Fibroblast of skin of scalp (primary cell): Measurements from ENCODE around the gene ITGA5.

Source experiments
- DNase-seq: peaks from one replicate; pipeline ENCODE4 v3.0.0-alpha.2; 2013

The ITGA5 gene

DNA sequence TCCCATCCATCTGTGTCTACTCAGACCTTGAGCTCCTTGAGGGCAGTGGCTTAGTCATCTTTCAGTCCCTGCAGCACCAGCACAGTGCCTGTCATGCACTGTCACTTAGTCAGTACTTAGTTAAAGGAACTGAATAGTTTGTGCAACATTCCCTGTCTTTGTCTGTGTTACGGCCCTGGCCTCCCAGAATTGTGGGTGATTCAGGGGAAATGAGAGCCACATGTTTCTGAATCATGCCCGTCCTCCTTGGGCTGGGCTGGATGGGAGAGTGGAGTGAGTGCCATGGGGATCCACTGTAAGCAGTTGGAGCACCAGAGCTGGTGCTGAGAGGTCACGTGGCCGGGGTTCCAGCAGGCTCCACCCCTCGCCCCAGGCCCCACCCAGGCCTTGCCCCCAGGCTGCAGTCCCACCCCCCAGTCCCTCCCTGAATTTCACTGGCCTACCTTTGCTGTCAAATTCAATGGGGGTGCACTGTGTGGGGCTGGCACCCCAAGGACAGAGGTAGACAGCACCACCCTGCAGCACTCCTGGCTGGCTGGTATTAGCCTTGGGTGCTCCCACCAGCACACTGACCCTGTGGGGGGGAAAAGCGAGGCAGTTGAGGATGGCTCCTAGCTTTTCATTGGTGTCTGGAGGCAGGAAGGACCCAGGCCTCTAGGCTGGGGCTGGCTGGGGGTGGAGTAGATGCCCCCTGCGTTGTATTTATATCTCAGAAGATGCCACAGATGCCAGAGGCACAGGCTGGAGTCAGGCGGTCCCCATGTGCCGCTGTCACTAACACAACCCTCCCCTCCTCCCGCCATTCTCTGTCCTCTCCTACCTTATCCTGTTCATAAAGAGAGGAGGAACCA lies 7.5 kb downstream of the ITGA5 start:
- peak; percentile 98 for DNase-seq

DNA sequence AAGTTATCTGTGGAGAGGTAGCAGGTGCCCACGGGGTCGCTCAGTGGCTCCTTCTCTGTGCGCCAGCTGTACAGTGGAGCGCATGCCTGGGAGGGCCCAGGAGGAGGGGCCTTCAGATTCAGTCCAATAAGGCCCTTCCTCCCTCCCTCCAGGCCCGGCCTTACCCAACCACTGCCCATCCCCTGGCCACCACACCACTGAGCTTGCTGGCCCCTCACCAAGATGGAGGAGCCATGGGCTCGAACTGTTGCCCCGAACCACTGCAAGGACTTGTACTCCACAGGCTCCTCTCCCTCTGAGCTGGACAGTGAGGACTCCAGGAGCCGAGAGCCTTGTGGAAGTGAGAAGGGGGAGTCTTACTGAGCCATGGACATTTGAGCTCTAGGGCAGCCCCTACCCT lies 9.8 kb downstream of the ITGA5 start:
- no peak for DNase-seq

DNA sequence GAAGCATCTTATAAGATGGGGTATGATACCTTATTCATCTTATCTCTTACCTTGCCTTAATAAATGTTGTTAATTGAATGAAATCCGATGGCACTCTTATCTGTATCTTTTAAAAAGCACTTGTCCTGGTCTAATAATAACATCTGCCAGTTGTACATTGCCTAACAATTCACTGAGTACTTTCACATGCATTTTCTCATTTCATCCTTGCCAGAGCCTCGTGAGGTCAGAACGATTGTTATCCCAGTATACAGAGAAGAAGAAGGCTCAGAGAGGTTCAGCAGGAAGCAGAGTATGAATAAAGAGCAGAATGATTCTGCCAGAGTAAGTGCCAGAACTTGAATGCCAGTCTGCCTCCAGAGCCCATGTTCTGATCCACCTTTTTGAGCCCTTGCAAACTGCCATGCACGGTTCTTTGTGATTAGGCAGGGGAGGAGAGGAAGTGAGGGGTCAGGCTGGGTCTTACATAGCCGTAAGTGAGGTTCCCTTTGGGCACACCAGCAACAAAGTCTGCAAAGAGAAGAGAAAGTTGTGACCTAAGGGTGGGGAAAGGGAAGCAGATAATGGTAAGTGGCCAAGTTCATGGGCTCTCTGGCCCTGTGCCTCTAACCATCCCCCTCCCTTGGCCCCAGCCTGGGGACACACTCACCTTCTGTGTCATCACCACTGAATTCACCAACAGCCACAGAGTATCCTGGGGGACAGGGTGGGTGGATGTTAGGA lies 11.7 kb downstream of the ITGA5 start:
- DNase-seq, result no peak

DNA sequence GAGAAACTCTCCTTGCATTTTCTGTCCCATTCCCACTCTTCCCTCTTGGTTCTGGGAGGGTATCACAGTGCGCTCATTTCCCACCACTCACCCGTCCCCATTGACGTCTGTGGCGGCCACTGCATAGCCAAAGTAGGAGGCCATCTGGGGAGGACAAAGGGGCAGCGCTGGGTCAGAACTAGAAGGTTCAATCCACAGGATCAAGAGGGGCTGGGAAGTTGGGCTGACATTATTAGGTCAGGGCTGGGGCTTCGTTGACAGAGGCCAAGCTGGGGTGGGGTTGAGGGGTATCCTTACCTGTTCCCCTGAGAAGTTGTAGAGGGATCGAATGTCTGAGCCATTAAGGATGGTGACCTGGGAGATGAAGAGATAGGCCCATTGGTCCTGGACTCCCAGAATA lies 13.5 kb downstream of the ITGA5 start:
- no peak for DNase-seq

DNA sequence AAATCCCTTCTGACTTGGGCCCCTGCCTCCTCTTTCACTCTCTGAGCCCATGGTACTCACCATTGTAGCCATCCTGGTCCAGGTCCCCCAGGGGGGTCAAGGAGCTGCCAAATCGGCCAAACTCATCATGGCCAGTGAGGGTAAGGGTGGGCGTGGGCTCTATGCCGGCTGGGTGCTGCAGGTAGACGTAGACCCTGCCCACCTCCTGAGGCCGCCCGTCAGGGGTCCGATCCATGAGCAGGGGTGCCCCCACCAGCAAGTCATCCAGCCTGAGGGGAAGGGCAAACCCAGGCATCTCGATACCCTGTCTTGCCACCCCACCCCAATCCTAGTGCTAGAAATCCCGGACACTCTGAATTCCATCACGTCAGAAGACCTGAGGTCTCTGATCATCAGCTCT lies 14.0 kb downstream of the ITGA5 start:
- DNase-seq, result no peak

DNA sequence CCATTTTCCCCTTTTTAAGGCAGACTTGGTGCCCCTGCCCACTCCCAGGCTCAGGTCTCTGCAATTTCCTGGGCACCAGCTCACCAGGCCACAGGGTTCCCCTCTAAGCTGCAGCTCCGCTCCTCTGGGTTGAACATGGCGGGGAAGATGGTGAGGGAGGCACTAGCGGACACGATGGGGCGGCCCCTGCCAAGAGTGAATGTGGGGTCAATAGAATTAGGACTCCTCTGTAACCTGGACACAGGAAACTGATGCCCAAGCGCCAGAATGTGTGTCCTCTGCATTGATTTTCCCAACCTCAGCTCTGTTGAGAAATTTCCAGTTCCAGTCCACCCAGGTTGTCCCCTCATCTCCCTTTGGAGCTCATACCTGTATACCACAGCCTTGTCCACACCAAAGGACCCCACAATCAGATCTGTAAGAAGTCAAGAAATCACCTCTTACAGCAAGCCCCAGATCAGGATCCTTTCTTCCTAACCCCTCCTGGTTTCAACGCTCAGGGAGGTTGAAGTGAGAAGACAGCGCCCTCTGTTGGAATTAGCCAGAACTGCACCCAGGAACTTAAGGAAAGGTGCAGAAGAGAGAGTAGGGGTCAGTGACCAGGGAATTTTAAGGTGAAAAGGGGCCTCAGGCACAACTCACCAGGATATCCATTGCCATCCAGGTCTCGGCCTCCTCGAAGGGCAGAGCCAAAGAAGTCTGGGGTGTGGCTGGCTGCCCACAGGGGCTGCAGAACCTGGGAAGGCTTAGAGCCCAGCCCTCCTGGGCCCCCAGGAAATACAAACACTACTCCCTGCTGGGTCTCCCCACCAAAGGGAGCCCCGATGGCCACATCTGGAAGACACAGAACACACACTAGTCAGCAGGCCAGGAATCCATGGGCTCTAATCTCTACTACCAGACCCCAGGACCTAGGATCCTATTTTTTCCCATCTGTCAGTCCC lies 14.7 kb downstream of the ITGA5 start:
- peak; percentile 58 for DNase-seq

DNA sequence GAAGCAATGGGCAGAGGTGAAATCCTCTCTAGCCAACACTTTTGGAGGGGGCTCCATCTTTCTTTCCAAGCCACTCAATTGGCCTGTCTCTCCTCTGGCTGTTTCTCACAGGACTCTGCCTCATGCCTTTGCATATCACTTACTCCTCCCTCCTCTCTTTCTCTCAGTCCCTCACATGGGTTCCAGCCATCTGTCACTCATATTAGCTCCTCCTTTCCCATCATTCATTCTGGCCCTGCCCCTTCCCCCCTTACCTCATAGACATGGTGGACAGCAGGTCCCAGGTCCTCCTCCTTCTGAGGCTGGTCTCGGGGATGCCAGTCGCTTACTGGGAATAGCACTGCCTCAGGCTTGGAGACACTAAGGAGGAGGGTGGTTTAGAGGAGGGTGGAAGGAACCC lies 17.9 kb downstream of the ITGA5 start:
- no peak for DNase-seq

DNA sequence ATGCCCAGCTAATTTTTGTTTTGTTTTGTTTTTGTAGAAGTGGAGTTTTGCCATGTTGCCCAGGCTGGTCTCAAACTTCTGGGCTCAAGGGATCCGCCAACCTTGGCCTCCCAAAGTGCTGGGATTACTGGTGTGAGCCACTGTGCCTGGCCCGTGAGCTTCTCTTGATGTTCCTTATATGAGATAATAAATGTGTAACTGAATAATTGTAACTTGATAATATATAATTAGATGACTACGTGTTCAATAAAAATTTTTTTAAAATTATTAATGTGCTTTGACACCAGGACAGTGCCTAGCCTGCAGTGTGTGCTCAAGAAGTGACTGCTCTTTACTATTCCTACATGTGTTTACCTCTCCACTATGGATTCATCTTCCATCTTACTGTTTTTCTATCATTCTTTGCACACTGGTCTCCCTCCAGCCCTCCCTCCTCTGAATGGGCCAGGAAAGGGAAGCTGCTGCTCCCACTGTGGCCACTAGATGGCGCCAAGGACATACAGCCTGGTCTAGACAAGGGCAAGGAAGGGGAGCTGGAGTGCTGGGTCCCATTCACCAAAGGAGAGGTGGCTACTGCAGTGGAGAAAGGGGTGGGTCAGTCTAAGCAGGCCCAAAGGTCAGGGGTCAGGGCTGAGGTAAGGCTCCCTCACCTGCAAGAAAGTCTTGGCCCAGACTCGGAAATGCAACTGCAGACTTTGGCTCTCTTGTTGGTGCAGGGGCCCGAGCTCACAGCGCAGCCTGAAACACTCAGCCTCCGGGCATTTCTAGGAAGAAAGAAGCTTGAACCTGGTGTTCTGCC lies 19.9 kb downstream of the ITGA5 start:
- peak; percentile 85 for DNase-seq

DNA sequence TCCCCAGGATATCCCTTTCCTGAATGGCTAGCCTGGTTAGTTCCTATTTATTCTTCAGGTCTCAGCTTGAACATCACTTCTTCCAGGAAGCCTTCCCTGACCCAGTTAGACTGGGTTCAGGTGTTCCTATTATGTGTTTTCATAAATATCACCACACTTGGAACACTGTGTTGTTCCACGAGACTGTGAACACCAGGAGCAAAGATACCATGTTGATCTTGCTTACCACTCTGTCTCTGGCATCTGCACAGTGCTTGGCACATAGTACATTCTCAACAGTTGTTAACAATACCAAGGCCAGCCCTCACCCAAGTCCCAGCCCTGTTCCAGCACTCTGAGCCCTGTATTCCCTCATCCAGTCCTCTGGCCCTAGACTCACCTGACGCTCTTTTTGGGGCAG lies 20.8 kb downstream of the ITGA5 start:
- DNase-seq, result no peak

DNA sequence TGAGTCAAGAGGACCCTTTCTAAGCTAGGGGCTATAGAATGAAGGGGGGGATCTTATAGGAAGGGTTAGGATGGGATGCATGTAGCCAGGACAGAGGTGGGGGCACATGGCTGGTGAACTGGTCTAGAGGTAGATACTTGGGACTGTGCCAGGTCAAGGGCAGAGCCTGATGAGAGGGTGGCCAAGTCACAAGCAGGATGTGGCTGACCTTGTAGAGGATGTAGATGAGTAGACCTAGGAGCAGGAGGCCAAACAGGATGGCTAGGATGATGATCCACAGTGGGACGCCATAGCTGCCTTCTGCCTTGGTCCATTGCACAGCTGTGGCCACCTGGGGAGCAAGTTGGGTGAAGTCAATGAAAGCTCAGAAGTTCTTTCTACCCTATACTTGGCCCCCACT lies 21.9 kb downstream of the ITGA5 start:
- no peak for DNase-seq

DNA sequence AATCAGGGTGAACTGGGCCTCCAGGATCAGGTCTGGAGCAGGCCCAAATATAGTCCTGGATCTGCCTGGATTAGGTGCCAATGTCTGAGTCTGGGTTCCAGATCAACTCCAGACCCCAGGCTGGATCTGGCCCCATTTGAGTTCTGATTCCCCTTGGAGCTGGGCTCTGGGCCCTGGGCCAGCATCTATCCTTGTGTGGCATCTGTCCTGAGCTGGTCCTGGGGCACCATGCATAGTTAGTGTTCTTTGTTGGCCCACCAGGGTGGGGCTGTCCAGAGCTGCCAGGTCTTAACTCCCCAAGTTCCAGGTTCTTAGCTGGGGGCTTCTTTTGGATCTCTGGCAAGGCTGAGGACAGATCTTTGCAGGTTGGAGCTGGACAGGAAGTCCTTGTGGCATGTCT lies 23.5 kb downstream of the ITGA5 start:
- DNase-seq, result no peak

DNA sequence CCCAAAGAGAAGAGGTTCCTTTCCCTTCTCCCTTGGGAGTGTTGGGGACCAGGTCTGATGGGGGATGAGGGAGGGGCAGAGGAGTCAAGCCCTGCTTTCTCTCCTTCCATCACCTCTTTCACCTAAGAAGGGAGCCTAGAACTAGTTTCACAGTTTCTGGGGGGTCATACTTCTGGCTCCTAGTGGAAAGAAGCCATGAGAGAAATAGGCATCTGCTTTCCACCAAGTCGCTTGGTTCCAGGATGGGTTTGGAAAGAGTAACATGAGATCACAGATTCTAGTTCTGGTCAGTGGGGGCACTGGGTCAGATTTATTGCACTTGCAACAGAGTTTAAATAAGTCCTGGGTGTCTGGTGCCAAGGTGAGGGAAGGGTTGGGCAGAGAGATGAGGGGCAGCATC lies 24.1 kb downstream of the ITGA5 start:
- DNase-seq, result no peak

DNA sequence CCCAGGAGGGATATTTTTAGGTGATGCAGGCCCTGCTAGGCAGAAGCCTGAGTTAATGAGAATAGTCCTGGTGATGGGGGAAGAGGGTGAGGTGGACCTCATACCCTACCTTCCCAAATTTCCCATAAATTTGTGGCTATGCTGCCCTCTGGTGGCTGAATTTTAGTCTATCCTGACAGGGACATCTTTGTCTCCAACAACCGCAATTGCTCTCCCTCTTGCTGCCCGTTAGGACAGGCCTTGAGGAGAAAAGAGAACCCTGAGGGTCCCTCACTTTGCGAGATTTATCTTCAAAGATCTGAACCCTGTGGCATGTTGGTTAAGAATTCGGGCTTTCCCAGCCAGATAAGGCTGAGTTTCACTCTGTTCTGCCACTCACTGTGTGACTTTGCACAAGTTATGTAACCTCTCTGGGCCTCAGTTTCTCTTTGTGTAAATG lies 24.8 kb downstream of the ITGA5 start:
- DNase-seq, result peak; percentile 64

DNA sequence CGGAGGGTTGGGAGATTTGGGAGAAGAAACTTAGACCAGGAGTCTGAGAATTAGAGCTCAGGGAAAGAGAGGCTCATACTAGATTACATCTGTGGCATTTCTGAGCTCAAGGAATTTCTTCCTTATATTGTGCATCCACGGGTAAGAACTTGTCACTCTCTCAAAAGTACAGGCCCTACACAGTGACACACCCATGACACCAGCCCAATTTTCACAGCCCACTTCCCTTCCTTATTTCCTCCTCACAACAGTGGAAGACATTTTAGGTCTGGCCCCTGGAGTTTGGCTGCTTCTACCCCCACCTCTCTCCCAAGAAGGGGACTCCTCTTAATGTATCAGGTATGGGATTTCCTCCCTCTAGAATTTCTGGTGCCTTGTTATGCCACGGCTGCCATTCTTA lies 25.3 kb downstream of the ITGA5 start:
- DNase-seq, result no peak

DNA sequence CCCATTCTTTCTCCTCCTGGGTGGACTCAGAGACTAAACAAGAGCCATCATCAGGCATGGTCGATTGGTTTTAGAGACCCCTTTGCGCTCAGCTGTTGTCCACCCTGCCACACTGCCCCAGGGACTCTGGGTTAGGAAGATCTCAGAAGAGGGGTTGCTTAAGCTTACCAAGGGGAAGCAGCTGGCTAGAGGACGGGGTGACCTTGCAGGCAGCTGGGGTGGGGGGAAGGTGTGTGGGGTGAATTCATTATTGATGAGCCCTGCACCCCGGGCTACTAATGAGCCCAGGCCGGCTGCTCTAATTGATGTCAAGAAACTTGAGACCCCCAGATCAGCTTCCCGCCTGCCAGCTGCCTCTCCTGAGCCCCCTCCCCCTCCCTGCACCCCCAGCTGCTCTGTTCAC lies 25.9 kb downstream of the ITGA5 start:
- no peak for DNase-seq

DNA sequence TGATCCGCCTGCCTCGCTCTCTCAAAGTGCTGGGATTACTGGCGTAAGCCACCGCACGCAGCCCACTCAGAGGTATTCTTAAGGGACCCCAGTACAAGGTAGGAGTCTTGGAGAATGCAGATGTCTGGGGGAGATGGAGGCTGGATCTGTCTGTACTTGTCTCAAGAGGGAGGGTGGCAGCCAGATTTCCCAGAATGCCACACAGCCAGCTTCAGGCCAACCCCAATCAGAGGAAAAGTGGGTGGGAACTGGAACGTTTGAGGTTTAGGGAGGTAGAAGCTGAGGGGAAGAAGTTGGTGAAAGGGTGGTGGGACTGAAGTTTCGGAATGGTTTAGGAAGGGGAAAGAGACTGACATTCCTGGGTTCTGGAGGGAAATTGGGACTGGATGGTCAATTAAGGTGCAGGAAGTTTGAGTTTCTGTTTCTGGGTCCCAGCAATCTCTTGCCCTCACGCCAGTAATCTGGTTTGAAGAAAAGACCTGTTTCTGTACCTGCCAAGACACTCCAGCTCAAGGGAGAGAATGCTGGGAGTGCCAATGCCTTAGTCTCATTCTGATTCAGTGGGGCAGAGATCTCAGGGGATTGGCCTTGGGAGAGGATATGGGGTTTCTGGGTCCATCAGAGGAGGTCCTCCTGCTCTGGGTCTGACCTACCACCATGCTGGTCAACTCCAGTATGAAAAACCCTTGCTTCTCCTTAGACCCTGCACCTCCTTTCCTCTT lies 26.4 kb downstream of the ITGA5 start:
- DNase-seq, result no peak

DNA sequence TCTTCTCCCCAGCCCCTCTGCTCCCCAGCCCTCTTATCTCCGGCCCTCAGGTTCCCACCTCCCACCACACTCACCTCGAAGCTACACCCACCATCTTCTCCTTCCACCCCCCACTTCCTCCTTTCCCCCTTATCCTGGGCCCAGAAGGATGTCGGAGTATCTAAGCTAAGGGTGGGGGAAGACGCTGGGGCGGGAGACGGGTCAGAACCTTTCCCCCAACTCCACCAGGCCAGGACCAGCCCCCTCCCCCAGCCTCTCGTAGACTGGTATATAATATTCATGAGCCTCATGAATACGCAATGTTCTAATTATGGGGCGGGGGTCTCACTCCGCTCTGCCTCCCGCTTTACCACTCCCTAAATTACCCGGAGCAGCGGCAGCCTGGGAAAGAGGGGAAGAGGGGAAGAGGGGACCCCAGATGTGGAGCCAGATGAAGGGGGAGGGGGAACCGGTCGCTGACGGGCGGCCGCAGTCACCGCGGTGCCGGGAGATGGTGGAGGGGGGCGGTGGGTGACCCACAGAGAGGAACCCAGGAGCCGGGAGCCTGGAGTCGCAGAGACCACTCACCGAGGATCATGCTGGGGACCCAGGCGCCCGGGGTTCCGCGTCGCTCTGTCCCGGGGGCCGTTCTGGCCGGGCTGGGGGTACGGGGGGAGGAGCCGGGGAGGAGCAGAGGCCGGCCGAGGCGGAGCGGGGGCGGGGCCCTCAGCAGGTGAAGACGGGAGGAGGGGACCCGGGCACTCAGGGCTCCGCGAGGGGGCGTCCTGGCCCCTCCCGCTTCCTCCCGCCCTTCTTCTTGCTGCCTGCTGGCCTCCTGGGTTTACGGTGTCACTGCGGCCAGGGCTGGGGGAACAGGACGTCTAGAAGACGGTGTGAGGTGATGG lies 28.2 kb downstream of the ITGA5 start:
- DNase-seq, result no peak

DNA sequence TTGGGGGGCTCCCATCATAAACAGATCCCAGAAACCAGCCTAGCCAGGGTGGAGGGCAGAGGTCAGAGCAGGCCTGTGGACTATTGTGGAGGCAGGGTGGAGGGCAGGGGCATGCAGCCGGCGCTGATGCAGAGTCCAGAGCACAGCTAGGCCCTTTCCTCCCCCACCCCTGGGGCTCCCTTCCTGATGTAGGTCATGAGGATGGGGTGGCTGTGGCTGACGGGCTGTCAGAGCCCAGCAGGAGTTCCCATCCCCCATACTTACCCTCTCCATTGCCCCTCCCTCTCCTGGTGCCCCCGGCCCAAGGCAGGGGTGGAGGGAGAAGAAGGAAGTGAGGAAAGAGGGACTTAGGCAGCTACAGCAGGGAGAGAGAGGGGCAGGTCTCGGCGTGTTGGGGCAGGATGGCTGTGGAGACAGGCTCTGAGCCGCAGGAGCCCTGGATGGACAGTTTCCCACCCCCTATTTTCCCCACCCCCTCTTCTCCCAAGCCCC lies 28.8 kb downstream of the ITGA5 start:
- no peak for DNase-seq

DNA sequence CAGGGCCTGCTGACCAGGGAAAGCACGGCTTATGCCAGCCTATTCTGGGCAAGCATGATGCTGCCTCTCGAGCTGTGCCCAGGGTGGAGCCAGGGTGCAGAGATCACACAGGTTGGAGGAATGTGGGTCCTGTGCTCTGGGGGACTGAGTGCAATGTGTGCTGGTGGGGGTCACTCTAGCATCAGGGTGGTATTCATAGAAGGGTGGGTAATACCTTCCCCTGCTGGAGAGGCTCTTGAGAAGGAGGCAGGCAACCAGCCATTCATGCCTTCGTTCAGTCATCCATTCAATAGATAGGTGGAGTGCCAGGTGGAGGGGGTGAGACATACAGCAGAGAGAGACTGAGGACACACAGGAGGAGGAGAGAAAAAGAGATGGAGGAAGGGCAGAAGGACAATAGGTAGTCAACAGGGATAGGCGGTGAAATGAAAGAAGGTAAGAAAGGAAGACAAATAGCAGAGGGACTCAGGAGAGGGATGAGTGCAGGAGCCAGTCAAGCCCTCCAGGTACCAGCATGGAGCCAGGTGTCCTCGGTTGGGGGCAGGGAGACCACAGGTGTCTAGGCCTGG lies 29.4 kb downstream of the ITGA5 start:
- DNase-seq, result no peak

DNA sequence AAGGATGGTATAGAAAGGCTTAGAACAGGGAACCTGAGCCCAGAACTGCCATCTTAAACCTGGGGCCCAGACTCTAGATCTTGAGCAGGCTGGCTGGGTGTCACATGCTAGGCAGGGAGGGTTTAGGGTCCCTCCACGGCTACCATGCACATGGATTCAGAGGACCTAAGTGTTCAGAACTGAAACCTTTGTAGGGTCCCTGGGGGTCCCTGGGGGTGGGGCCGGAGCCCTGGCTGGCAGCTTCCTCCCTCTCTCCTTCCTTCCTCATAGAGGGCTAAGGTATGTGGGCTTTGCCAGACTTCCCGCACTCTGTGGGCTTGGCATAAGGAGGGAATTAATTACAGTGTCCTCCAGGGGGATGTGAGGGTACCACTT lies 29.9 kb downstream of the ITGA5 start:
- DNase-seq, result no peak
